ENCODE measurements around the gene GREB1L. TPM values are rescaled to one million over a fixed set of nuclear protein-coding genes. Genes with fewer than 3 reads are reported as not detected.
"Not testable (repeated sequence)": the region's sequence is repeated elsewhere in the genome, so short reads cannot be mapped to it uniquely, and the experiment has no call there.

GREB1L gene
- total and polyA plus RNA-seq, 9 of the 15 experiments (the other 6 are each of a cell fraction or from before 2014, with no cell fraction given): 0.03 TPM; not detected in 8

GRCh38 chr18:21311980-21312379 is 69.9 kb downstream of the GREB1L start:
- H3K4me1 ChIP-seq (replicated peaks in 1 of 2; ENCODE audit: control insufficient read depth in 2 of 2, insufficient read depth in 2 of 2, low read length in 2 of 2); DNase-seq (ENCODE audit: extremely low read depth in 1 of 4, low spot score in 3 of 4); H3K4me2 ChIP-seq (ENCODE audit: insufficient read depth, low read length); H3K9me1 ChIP-seq (ENCODE audit: control insufficient read depth, insufficient read depth, low read length); H3K27ac ChIP-seq (ENCODE audit: extremely low read depth, low read depth, low read length); H3K79me2 ChIP-seq (ENCODE audit: control insufficient read depth, insufficient read depth, low read length); CTCF ChIA-PET (ENCODE audit: low intra/inter-chr PET ratio); H3K4me3 ChIP-seq; H3K9me3 ChIP-seq (replicated peaks; ENCODE audit: control insufficient read depth, insufficient read depth, low read depth, low read length); H4K20me1 ChIP-seq (replicated peaks; ENCODE audit: control insufficient read depth, insufficient read depth, low read length); BruUV-seq (replicated peaks); H2AFZ ChIP-seq (ENCODE audit: low read depth, low read length); H3K9ac ChIP-seq (ENCODE audit: insufficient read depth in 1 of 2, low read depth in 2 of 2, low read length in 2 of 2); H3K36me3 ChIP-seq (ENCODE audit: control insufficient read depth, insufficient read depth, low read length); FAIRE-seq; in situ Hi-C loops (cut with MboI); intact Hi-C loops (cut with micrococcal nuclease); H3K27me3 ChIP-seq (ENCODE audit: control insufficient read depth in 2 of 2, insufficient read depth in 2 of 2, low read length in 2 of 2); ATAC-seq: not testable (repeated sequence)
- WGBS (ENCODE audit: insufficient coverage, low coverage, missing lambda C conversion rate): 3% methylated on average over 3 of the region's 3 CpGs
- TF ChIP-seq RBM25 (IDR thresholded peaks at IDR 0.05; ENCODE audit: low read depth, low read length, severe bottlenecking): peak; percentile 14
- peak; percentile 69 for TF ChIP-seq ZNF146 (CRISPR knock-in tag; IDR thresholded peaks at IDR 0.05; ENCODE audit: unreplicated experiment)
- POLR2A ChIA-PET: interaction anchor here (0.6 kb wide), 1 partner anchor 133 kb away, joined by 3 read pairs; no protein-coding TSS in a partner anchor

DNA sequence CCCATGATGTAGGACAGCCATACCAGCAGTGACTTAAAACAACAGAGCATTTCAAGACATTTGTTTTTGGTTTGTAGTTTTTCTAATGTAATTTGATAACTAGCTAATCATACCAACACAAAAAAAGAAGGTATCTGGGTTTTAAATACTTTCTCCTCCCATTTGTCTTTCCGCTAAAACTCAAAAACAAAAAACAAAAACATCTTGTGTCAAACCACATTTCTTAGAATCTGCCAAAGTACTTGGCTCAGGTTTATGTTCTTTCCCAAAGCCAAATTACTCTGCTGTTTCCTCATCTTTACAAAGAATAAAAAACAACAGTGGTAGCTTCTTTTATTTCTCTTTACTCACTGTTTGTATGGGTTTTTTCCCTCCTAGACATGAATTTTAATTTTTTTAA is 71.5 kb downstream of the GREB1L start:
- BruUV-seq (replicated peaks): no TSS peak
- DNase-seq (ENCODE audit: extremely low read depth in 1 of 4, low spot score in 3 of 4) (no peak), FAIRE-seq (no peak), ATAC-seq (no peak)
- H3K27me3 ChIP-seq (ENCODE audit: control insufficient read depth in 2 of 2, insufficient read depth in 2 of 2, low read length in 2 of 2): no peaks in the 10 kb centered on the region; a peak in 1 of 5 replicates
- no peak overlapping the region for H3K9ac ChIP-seq (ENCODE audit: insufficient read depth in 1 of 2, low read depth in 2 of 2, low read length in 2 of 2)
- no peak overlapping the region for H3K4me3 ChIP-seq
- H3K36me3 ChIP-seq (ENCODE audit: control insufficient read depth, insufficient read depth, low read length): no peaks in the 10 kb centered on the region
- H3K4me1 ChIP-seq (replicated peaks in 1 of 2; ENCODE audit: control insufficient read depth in 2 of 2, insufficient read depth in 2 of 2, low read length in 2 of 2): no peaks in the 10 kb centered on the region
- no peaks in the 10 kb centered on the region for H3K79me2 ChIP-seq (ENCODE audit: control insufficient read depth, insufficient read depth, low read length)
- ChIA-PET CTCF (ENCODE audit: low intra/inter-chr PET ratio) (no interaction called here), POLR2A (no interaction called here)
- no peak overlapping the region for H2AFZ ChIP-seq (ENCODE audit: low read depth, low read length)
- no peak overlapping the region for H3K27ac ChIP-seq (ENCODE audit: extremely low read depth, low read depth, low read length)
- in situ Hi-C loops (cut with MboI): no loop called here
- H3K4me2 ChIP-seq (ENCODE audit: insufficient read depth, low read length): no peak overlapping the region
- H3K9me1 ChIP-seq (ENCODE audit: control insufficient read depth, insufficient read depth, low read length): no peaks in the 10 kb centered on the region
- intact Hi-C loops (cut with micrococcal nuclease): no loop called here
- WGBS (ENCODE audit: insufficient coverage, low coverage, missing lambda C conversion rate): 0% methylated on average over 1 of the region's 1 CpG
- H3K9me3 ChIP-seq (replicated peaks; ENCODE audit: control insufficient read depth, insufficient read depth, low read depth, low read length): no peaks in the 10 kb centered on the region
- no peaks in the 10 kb centered on the region for H4K20me1 ChIP-seq (replicated peaks; ENCODE audit: control insufficient read depth, insufficient read depth, low read length)
- no peak for TF ChIP-seq ZNF76 (CRISPR knock-in tag; IDR thresholded peaks at IDR 0.05; ENCODE audit: borderline replicate concordance)
- no peak for TF ChIP-seq ARID2 (IDR thresholded peaks at IDR 0.05)
- no peak for TF ChIP-seq MGA (IDR thresholded peaks at IDR 0.05)
